K562 (cell line): ENCODE data around the gene CRYAB. TPM values are rescaled to one million over a fixed set of nuclear protein-coding genes. Genes with fewer than 3 reads are reported as not detected.

Experiments used
- ATAC-seq: fragments of 200-7000 bp; cut with Tn5 transposase; 3 replicates; pipeline ENCODE4 v1.9.1; 2020; ENCODE audit warnings: moderate library complexity
- BruUV-seq: library from RNA; stranded (reverse); fragments of 400-500 nt; replicated peaks from 2 replicates; lab custom pipeline; 2021; lab: Mats Ljungman, UMichigan
- CTCF ChIA-PET: fragments of 300-600 bp; formaldehyde crosslinking; extraction: SDS; loops from one replicate; lab custom pipeline; 2021; ENCODE audit warnings: low intra/inter-chr PET ratio; lab: Yijun Ruan, JAX
- POLR2A ChIA-PET: fragments of 300-600, 350-650 bp; sonication (Branson Sonifier 250); formaldehyde crosslinking; extraction: SDS; loops from one replicate; lab custom pipeline; 2021; ENCODE audit warnings: antibody characterized with exemption, inconsistent platforms; lab: Yijun Ruan, JAX
- DNase-seq, 4 experiments: peaks; one replicate each; pipeline versions ENCODE4 v3.0.0 to v3.0.0-alpha.2; 2011 to 2018; ENCODE audit warnings: low spot score in 3 of 4, mixed read lengths in 3 of 4; ENCODE audit errors: extremely low read depth in 1 of 4
- FAIRE-seq: peaks from 2 replicates; lab custom pipeline; 2011; peaks lifted over from hg19 to GRCh38; lab: Jason Lieb, UNC
- H2AFZ ChIP-seq: 2 replicates; pipeline ENCODE4 v1.6.0; 2011; ENCODE audit warnings: low read depth, low read length, control low read depth, inconsistent platforms
- H3K27ac ChIP-seq: fragments of 200-600 bp; 3 replicates; pipeline ENCODE4 v1.8.0; 2011; ENCODE audit warnings: low read depth, mild to moderate bottlenecking, control low read depth, inconsistent platforms, low read length, moderate library complexity, mixed read lengths; ENCODE audit errors: extremely low read depth
- H3K27me3 ChIP-seq, 2 experiments: fragments of 300-600 bp in 1 of 2; 2 replicates in 1 of 2; 3 replicates in 1 of 2; pipeline versions ENCODE4 v1.6.0 to v1.8.0; 2011; ENCODE audit warnings: inconsistent platforms in 2 of 2, low read length in 2 of 2, mild to moderate bottlenecking in 1 of 2, mixed read lengths in 1 of 2, moderate library complexity in 1 of 2; ENCODE audit not compliant: control insufficient read depth in 2 of 2, insufficient read depth in 2 of 2
- H3K36me3 ChIP-seq: fragments of 300-600 bp; 3 replicates; pipeline ENCODE4 v1.8.0; 2011; ENCODE audit warnings: mild to moderate bottlenecking, low read length, inconsistent platforms; ENCODE audit not compliant: control insufficient read depth, insufficient read depth
- H3K4me1 ChIP-seq, 2 experiments: fragments of 200-600 bp in 1 of 2; replicated peaks in 1 of 2; 2 replicates in 1 of 2; 3 replicates in 1 of 2; pipeline versions ENCODE4 v1.5.1 to v1.8.0; 2011; ENCODE audit warnings: inconsistent platforms in 2 of 2, low read length in 2 of 2, mild to moderate bottlenecking in 1 of 2, mixed read lengths in 1 of 2, moderate library complexity in 1 of 2; ENCODE audit not compliant: control insufficient read depth in 2 of 2, insufficient read depth in 2 of 2
- H3K4me2 ChIP-seq: 2 replicates; pipeline ENCODE4 v1.6.1; 2011; ENCODE audit warnings: low read length, control low read depth, inconsistent platforms, mixed read lengths; ENCODE audit not compliant: insufficient read depth
- H3K4me3 ChIP-seq: fragments of 200-600 bp; sonication (generic), shearing (Covaris generic); 2 replicates; pipeline ENCODE4 v1.5.1; 2016; ENCODE audit warnings: control low read depth, inconsistent platforms
- H3K79me2 ChIP-seq: fragments of 200-600 bp; 3 replicates; pipeline ENCODE4 v1.8.0; 2011; ENCODE audit warnings: low read length, inconsistent platforms; ENCODE audit not compliant: control insufficient read depth, insufficient read depth
- H3K9ac ChIP-seq, 2 experiments: 2 replicates each; pipeline versions ENCODE4 v1.6.0 to v1.6.1; 2011; ENCODE audit warnings: low read depth in 2 of 2, low read length in 2 of 2, control low read depth in 1 of 2, inconsistent platforms in 1 of 2, mild to moderate bottlenecking in 1 of 2, mixed read lengths in 1 of 2; ENCODE audit not compliant: insufficient read depth in 1 of 2
- H3K9me1 ChIP-seq: one replicate; pipeline ENCODE4 v1.6.0; 2011; ENCODE audit warnings: inconsistent platforms, mild to moderate bottlenecking, low read length, moderate library complexity; ENCODE audit not compliant: control insufficient read depth, insufficient read depth
- H3K9me3 ChIP-seq: replicated peaks from 2 replicates; pipeline ENCODE4 v1.5.1; 2011; ENCODE audit warnings: low read depth, low read length, inconsistent platforms; ENCODE audit not compliant: control insufficient read depth, insufficient read depth
- H4K20me1 ChIP-seq: replicated peaks from 2 replicates; pipeline ENCODE4 v1.6.1; 2011; ENCODE audit warnings: low read length, inconsistent platforms, mixed read lengths; ENCODE audit not compliant: control insufficient read depth, insufficient read depth
- PCBP1 ChIP-seq: fragments of 200-400 bp; formaldehyde crosslinking; IDR thresholded peaks from 2 replicates; pipeline ENCODE4 v1.6.1; 2018; ENCODE audit warnings: mild to moderate bottlenecking, low read depth, low read length; ENCODE audit not compliant: poor library complexity, severe bottlenecking
- RBBP5 ChIP-seq: fragments of 200-600 bp; sonication (generic); IDR thresholded peaks from 2 replicates; pipeline ENCODE4 v1.6.1; 2012; ENCODE audit warnings: borderline replicate concordance, mild to moderate bottlenecking, low read length, control low read depth, inconsistent platforms; ENCODE audit not compliant: insufficient read depth, poor library complexity, severe bottlenecking
- ZNF589 ChIP-seq: fragments of 200-800 bp; sonication (Bioruptor generic); IDR thresholded peaks from 2 replicates; pipeline ENCODE4 v1.6.1; 2016; ENCODE audit warnings: low read depth, missing genetic modification characterization, missing compliant biosample characterization
- WGBS: fragments of 100-300 bp; shearing (Covaris generic); methylation state at CpG from one replicate; pipeline ENCODE4 v1.1.6; 2016; ENCODE audit warnings: low coverage, mixed read lengths; ENCODE audit not compliant: insufficient coverage; ENCODE audit errors: missing lambda C conversion rate; 5-methylcytosine and 5-hydroxymethylcytosine counted together
- in situ Hi-C: fragments of 300-500 bp; cut with MboI; formaldehyde crosslinking; loops from 4 replicates; pipeline ENCODE4 v1.15.0; 2018; ENCODE audit warnings: inconsistent platforms, mixed read lengths
- intact Hi-C: fragments of 100-400 bp; cut with micrococcal nuclease; formaldehyde crosslinking; loops from 2 replicates; pipeline ENCODE4 v1.14.2; 2022
- polyA plus RNA-seq, 8 experiments: library from polyadenylated mRNA; depleted of rRNA in 4 of 8; stranded (reverse) in 5 of 8; unstranded in 3 of 8; fragments of >200 nt; fragmentation: Nextera tagmentation in 2 of 8; fragmentation: Illumina TruSeq in 1 of 8; extraction: Ambion mirVana in 2 of 8; extraction: Trizol in 1 of 8; gene quantifications; 2 replicates each; pipeline versions ENCODE4 v1.2.1 to v1.2.3, GENCODE V29; 2011 to 2014; ENCODE audit warnings: inconsistent platforms in 1 of 8, missing spikeins in 1 of 8
- total RNA-seq, 7 experiments: library from RNA; depleted of rRNA in 6 of 7; stranded (reverse); fragments of >200 nt in 6 of 7; fragmentation: Illumina TruSeq in 2 of 7; extraction: Trizol in 2 of 7; gene quantifications; 2 replicates each; pipeline versions ENCODE4 v1.2.1 to v1.2.3, GENCODE V29; 2011 to 2021; ENCODE audit warnings: low replicate concordance in 1 of 7
- TF ChIP-seq, protein P1 (sequence below): fragments of 250-450 bp; sonication (Bioruptor Pico); IDR thresholded peaks from 2 replicates; pipeline ENCODE4 v1.8.0; 2021; ENCODE audit warnings: moderate library complexity, mild to moderate bottlenecking, inconsistent platforms
- TF ChIP-seq, protein P2 (sequence below): IDR thresholded peaks from 2 replicates; pipeline ENCODE4 v1.6.1; 2012; ENCODE audit warnings: low read depth, low read length, improper control_type of control experiment, borderline replicate concordance
- TF ChIP-seq, protein P3 (sequence below): fragments of 450-650 bp; formaldehyde crosslinking; conservative IDR thresholded peaks from 2 replicates; pipeline ENCODE4 v1.4.0; 2022; ENCODE audit warnings: mild to moderate bottlenecking, missing genetic modification characterization
- TF ChIP-seq, protein P4 (sequence below): sonication (generic); formaldehyde crosslinking; IDR thresholded peaks from 2 replicates; pipeline ENCODE4 v1.8.0; 2023; ENCODE audit warnings: mild to moderate bottlenecking, missing genetic modification reagents

The CRYAB gene
- total and polyA plus RNA-seq, 9 of the 15 experiments (the other 6 are each of a cell fraction or from before 2014, with no cell fraction given): 0.83 to 7.5 (median 3.6) TPM

DNA sequence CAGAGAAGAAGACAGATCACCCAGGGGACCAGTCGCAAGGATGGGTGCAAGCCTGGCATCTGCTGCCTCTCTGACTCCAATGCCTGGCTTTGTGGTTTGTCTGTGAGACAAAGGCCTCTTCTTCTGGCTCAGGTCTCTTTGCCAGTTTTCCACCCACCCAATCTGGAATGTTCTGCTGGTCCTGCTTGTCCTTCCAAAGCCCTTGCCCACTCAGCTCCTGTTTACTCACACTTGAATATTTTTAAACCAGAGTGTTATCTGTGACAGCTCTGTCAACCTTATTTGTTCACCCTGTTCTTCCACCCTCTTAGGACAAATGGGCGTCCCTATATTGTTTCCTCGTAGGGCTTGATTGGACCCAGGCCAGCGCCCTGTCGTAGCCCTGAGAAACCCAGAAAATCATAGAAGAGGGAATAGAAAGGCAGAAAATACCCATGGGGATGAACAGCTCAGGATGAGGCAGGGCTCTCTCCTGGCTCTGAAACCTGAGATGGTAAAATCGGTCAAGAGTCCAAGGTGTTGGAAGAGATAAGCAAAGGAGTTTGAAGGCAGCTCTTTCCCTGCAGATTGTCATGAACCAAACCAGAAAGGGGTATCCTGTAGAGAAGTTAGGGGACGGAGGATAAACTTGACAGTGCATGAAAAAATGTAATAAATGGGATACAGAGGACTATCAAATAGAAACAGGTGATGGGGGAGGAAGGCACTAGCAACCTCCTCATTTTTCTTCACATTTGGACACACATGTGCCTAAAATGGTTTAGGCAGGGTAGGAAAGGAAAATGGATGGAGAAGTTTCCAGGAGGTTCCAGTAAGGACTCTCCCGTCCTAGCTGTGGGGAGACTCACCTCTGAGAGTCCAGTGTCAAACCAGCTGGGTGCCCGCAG lies 651 bp downstream of the CRYAB start:
- peak overlapping the region; percentile 76 for H2AFZ ChIP-seq
- no peaks in the 10 kb centered on the region for H3K36me3 ChIP-seq
- no peaks in the 10 kb centered on the region for H4K20me1 ChIP-seq
- no peaks in the 10 kb centered on the region for H3K79me2 ChIP-seq
- peak overlapping the region; percentile 57 for H3K27ac ChIP-seq
- ChIA-PET CTCF (no interaction called here), POLR2A (interaction anchor here (0.6 to 2.9 kb wide), 11 partner anchors 10 to 314 kb away, joined by 3 to 13 read pairs (median 3); partner anchors contain the start of gene DIXDC1)
- BruUV-seq: no TSS peak
- ATAC-seq: peak; percentile 89
- no peaks in the 10 kb centered on the region for H3K27me3 ChIP-seq
- no peaks in the 10 kb centered on the region for H3K9me3 ChIP-seq
- FAIRE-seq: peak; percentile 98
- intact Hi-C loops: loop anchor here (5.0 kb wide), 1 partner anchor 34 kb away; the partner anchor contains the start of genes CFAP68 and FDXACB1
- peaks cover 35 to 37% of the 10 kb centered on the region in 2 experiments; a peak in 4 of 5 replicates for H3K4me1 ChIP-seq
- H3K4me2 ChIP-seq: peak overlapping the region; percentile 68
- H3K9me1 ChIP-seq: peaks cover 3% of the 10 kb centered on the region
- DNase-seq: peak; percentile 56 to 89 (median 74)
- no peak overlapping the region for H3K4me3 ChIP-seq
- WGBS: 7% methylated on average over 9 of the region's 9 CpGs
- in situ Hi-C loops: no loop called here
- peak overlapping the region; percentile 20 to 62; a peak in 1 of 4 replicates for H3K9ac ChIP-seq
- TF ChIP-seq ZNF589 (no peak), RBBP5 (no peak), PCBP1 (no peak)
- TF ChIP-seq, protein P1, sequence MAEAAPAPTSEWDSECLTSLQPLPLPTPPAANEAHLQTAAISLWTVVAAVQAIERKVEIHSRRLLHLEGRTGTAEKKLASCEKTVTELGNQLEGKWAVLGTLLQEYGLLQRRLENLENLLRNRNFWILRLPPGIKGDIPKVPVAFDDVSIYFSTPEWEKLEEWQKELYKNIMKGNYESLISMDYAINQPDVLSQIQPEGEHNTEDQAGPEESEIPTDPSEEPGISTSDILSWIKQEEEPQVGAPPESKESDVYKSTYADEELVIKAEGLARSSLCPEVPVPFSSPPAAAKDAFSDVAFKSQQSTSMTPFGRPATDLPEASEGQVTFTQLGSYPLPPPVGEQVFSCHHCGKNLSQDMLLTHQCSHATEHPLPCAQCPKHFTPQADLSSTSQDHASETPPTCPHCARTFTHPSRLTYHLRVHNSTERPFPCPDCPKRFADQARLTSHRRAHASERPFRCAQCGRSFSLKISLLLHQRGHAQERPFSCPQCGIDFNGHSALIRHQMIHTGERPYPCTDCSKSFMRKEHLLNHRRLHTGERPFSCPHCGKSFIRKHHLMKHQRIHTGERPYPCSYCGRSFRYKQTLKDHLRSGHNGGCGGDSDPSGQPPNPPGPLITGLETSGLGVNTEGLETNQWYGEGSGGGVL: no peak
- TF ChIP-seq, protein P2, sequence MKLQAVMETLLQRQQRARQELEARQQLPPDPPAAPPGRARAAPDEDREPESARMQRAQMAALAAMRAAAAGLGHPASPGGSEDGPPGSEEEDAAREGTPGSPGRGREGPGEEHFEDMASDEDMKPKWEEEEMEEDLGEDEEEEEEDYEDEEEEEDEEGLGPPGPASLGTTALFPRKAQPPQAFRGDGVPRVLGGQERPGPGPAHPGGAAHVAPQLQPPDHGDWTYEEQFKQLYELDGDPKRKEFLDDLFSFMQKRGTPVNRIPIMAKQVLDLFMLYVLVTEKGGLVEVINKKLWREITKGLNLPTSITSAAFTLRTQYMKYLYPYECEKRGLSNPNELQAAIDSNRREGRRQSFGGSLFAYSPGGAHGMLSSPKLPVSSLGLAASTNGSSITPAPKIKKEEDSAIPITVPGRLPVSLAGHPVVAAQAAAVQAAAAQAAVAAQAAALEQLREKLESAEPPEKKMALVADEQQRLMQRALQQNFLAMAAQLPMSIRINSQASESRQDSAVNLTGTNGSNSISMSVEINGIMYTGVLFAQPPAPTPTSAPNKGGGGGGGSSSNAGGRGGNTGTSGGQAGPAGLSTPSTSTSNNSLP: no peak
- TF ChIP-seq, protein P3, sequence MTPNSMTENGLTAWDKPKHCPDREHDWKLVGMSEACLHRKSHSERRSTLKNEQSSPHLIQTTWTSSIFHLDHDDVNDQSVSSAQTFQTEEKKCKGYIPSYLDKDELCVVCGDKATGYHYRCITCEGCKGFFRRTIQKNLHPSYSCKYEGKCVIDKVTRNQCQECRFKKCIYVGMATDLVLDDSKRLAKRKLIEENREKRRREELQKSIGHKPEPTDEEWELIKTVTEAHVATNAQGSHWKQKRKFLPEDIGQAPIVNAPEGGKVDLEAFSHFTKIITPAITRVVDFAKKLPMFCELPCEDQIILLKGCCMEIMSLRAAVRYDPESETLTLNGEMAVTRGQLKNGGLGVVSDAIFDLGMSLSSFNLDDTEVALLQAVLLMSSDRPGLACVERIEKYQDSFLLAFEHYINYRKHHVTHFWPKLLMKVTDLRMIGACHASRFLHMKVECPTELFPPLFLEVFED (CRISPR knock-in tag): no peak
- TF ChIP-seq, protein P4, sequence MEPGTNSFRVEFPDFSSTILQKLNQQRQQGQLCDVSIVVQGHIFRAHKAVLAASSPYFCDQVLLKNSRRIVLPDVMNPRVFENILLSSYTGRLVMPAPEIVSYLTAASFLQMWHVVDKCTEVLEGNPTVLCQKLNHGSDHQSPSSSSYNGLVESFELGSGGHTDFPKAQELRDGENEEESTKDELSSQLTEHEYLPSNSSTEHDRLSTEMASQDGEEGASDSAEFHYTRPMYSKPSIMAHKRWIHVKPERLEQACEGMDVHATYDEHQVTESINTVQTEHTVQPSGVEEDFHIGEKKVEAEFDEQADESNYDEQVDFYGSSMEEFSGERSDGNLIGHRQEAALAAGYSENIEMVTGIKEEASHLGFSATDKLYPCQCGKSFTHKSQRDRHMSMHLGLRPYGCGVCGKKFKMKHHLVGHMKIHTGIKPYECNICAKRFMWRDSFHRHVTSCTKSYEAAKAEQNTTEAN (CRISPR knock-in tag): no peak
